DMS114 treated with DMSO at 0.1 percent for 48 hours (cell line): Measurements from ENCODE around the gene PAQR5.
"Not testable (repeated sequence)": the region's sequence is repeated elsewhere in the genome, so short reads cannot be mapped to it uniquely, and the experiment has no call there.

Source experiments
- DNase-seq: peaks from one replicate; lab custom pipeline; 2025; ENCODE audit not compliant: unreplicated experiment; lab: John Stamatoyannopoulos, UW

Gene PAQR5

DNA sequence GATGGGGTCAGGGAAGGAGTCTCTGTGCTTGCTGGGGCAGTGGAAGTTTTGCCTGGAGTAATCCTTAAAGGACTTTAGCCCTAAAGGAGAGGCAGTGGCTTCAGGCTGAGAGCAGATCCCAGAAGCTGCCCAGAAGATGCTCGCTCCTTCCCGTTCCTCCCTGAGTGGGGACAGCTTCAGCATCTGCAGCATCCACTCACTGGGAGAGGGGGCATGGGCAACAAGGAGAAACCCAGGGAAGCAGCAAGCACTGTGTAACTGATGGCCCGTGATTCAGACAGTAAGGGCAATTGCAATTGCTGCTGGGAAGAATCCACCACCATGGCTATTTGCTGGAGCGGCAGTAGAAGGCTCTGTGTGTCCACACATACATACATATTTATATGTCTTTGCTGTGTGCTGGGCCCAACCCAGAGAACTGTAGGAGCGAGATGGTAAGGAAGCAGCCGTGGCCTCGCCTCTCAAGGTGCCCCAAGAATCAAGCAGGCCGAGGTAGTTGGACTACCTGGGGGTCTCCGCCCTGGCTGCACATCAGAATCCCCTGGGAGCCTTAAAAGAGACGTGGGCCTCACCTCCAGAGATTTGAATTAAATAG lies 5.8 kb upstream of the PAQR5 start:
- DNase-seq, result no peak

DNA sequence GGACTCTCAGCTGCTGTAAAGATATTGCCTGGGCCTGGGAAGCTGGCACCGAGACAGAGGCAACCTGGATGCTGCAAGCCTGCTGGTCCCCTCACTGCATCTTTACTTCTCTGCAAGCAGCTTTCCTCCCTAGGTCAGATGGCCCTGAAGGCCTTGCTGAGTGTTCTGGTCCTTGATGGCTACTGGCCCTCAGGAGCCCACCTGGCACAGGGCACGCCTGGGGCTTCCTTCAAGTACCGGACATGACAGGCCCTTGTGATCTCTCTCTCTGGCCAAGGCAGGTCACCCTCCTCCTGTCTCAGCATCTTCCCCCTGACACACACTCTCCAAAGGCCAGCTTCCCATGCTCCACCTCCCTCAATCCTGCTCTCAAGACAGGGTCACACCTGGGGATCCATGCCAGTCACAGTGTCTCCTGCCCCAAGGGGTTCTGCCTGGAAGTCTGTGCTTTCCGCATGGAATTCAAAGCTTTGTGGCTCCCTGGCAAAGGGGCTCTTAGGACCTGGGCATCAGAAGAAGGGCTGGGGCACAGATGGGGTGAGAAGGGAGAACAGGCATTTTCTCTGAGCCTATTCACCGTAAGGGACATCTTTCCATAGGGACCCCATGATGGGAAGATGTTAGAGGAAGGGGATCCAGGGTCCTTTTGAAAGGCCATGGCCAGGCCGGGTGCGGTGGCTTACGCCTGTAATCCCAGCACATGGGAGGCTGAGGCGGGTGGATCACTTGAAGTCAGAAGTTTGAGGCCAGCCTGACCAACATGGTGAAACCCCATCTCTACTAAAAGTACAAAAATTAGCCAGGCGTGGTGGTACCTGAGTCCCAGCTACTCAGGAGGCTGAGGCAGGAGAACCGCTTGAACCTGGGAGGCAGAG lies 4.7 kb upstream of the PAQR5 start:
- no peak for DNase-seq

DNA sequence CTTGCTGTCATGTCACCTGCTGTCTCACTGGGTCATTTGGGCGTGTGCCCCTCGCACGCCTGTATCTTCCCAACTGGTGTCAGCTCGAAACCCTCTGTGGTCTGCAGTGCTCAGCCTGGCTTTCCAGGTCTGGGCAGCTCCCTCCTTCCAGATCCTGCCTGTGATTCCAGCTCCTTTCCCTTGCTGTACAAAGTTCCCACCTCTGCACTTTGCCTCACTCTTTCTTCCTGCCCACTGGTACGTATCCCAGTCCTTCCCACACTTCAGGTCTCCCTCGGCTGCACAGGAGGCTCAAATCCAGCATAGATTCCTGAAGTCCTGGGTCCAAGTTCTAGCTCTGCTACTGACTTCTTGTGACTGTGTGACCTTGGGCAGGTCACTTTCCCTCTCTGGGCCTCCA lies 2.1 kb upstream of the PAQR5 start:
- no peak for DNase-seq

DNA sequence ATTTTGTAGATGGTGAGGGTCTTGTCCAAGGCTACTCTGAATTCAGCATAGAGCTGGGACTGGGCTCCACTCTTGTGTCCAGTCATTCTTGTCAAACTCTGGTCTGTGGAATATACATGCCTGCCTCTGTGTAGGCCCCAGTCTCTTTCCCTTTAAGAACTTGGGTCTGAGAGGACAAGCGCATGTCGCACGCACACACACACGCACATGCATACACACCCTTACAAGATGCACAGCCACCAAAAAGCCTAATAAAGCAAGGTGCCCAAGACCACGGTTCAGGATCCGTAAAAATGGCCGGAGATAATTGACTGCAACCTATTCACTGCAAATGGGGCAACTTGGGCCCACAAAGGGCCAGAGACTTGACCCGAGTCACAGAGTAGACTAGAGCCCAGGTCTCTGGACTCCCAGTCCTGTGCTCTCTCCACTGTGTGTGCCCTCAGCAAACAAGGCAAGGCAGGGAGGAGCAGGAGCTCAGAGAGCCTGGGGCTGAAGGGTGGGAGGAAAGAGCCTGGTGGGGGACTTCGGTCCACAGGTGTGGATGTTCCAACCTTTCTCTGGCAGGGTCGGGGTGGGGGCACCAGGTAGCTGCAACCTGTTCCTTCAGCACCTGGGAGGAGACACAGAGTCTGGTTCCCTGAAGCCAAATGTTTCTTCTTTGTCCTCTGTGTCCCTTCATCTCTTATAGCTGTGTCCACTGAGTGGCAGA lies 914 bp upstream of the PAQR5 start:
- no peak for DNase-seq

DNA sequence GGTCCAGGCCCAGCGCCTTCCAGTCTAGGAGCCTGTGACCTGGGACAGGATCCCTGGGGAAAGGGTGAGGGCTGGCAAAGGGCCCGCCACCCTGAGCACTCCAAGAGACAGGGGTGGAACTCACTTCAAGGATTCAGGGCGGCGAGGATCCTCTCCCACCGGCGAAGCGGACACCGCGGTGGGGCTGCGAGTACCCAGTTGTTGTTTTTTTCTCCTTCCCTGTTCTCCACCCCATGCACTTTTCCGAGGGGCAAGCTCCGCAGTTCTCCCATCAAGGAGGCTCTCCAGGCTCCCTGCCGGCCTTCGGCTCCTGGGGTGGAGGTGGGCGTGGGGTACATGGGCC lies 387 bp upstream of the PAQR5 start:
- no peak for DNase-seq

DNA sequence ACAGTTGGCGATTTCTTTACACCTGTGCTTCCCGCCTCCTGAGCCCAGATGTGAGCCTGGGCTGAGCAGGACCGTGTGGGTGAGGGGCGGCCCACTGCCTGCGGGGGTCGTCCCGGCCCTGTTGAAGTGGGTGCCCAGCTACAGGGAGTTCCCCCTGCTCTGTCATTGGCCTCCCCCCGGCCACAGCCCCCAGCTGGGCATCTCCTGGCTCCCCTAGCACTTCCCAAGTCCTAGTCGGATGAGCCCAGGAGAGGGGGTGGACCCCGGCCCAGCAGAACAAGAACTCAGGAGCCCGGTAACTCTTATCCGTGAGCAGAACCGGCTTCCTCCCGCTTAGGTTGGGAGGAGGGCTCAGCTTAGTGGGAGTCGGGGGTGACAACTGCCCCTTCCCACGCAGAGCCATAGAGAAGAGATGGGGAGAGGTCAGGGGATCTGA lies 757 bp downstream of the PAQR5 start:
- no peak for DNase-seq

DNA sequence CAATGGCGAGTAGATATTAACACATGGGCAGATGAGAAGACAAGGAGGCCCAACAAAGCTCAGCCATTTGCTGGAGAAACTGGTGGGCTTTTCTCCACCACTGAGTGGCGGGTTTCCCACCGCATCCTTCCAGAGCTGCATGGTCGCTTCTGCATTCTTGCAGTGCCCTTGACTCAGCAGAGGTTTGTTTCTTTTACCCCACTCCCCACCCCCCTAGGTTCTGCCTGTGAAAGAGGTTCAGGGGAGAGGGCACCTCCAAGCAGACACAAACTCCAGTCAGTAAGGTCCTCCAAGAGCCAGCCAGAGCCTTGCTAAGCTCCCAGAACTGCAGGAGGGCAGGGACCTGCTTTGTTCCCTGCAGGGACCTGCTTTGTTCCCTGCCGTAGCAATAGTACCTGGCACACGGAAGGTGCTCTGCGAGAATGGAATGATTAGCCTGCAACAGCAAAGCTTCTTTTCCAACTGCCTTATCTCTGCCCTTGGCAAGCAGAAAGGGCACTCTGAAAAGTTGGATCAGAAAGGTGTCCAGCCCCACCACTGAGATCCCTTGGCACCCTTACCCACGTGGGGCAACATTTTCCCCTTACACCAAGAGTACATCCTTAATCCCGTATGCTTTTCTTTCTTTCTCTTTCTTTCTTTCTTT lies 1.4 kb downstream of the PAQR5 start:
- no peak for DNase-seq

DNA sequence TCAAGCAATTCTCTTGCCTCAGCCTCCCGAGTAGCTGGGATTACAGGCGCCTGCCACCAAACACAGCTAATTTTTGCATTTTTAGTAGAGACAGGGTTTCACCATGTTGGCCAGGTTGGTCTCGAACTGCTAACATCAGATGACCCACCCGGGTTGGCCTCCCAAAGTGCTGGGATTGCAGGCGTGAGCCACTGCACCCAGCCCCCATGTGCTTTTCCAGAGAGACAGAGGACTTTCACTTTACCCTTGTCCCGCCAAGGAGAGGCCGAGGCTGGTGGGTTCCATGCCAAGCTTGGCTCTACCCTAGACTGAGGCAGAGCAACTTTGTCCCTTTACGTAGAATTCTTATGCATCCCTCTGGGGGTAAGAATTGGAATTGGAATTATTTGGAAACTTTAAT lies 2.4 kb downstream of the PAQR5 start:
- DNase-seq, result not testable (repeated sequence)

DNA sequence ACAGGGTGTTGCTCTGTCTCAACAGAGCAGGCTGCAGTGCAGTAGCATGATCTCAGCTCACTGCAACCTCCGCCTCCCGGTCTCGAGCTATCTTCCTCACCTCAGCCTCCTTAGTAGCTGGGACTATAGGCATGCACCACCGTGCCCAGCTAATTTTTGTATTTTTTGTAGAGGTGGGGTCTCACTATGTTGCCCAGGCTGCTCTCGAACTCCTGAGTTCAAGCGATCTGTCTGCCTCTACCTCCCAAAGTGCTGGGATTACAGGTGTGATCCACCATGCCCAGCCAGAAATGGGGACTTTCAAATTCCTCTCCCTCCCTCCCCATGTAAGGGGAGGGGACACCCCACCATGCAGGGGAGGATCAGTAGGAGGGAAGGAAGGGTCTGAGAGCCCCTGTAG lies 3.4 kb downstream of the PAQR5 start:
- not testable (repeated sequence) for DNase-seq

DNA sequence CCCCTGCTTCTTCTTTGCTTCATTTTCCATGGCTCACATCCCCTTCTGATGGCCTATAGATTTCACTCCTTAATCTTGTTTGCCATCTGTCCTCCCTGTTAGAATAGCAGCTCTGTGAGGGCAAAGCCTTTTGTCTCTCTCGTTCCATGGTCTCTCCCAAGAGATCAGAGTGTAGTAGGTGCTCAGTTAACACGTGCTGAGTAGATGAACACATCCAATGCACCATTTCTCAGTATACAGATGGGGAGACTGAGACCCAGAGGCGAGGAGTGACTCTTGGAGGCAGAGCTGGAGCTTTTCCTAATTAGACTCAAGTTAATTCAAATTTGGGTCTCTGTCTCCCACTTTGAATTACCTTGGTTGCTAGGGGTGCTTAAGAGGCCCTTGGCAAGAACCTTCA lies 4.2 kb downstream of the PAQR5 start:
- no peak for DNase-seq

DNA sequence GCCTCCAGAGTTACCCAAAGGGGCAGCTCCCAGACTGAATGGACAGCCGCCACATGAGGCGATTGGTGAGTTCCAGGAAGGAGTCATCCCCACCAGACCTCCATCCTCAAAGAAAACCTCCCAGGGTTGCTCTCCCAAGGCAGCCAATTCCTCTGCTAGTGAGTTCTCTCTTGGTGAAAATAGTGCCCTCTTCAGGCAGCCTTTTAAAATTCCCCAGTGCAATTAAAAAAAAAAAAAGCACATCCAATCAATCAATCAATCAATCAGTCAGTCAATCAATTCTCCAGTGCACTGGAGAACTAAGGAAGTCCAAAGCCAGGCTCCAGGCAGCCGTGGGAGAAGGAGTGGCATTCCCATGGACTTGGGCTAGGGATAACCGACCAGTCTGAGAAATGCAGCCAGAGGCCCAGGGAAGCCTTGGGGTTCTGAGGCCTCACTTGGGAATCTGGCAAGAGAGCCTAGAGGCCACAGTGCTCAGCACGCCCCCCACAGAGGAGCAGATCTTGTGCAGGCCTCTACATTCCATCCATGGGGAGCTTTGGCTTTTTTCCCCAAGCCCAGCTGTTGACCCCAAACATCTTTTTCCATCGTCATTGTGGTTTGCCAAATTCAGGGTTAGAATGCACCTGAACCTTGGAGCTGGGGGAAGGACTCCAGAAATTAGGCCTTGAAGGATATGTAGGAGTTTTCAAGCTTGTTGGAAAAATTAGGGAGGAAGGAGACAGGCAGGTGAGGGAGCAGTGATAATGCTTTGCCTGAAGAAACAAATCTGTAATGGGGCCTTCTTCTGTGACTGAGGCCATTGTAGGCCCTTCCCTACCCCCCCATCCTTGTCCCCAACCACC lies 4.8 kb downstream of the PAQR5 start:
- no peak for DNase-seq

DNA sequence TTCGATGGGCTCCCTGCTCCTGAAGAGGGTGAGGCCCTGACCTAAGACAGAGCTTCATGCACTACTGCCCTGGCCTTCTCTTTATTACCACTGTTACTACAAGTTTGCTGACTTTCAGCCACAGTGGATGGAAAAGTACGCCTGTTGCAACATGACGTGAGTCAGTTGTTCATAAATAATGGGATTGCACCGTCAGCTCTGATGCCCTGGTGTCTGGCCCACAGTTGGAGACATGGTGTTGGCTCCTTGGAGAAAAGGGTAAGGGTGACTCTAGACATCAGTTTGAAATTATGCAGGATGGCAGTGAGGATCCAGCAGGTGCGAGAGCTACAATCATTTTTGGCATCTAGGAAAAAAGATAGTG lies 5.5 kb downstream of the PAQR5 start:
- DNase-seq, result no peak

DNA sequence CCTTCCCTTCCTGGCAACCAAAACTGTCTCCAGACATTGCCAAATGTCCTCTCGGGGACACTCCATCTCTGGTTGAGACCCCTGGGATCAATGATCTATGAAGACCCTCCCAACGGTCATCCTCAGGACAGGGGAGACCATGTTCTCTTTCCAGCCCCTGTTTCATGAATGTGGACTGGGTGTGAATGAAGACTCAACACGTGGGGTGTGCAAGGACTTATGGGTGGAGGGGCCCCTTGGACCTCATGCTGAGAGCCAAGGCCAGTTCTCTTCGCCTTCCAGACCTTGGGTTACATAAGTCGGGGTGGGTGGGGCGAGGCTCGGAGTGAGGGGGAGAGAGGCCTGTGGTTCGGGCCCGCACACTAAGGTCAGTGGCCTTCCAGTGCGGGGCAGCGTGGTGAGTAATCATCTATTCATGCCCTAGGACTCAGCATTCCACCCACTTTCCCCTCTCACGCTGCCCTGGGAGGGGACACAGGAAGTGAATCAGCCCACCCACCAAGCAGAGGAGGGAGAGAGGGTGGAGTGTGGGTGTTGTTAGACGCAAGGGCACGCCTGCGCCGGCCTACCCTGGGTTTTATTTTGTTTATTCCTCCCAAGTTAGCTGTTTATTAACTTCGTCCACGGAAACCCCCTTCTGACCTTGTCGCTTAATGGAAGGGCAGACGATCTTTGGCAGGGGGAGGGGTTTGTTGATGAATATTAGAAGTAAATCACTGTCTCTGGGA lies 6.7 kb downstream of the PAQR5 start:
- DNase-seq, result no peak

DNA sequence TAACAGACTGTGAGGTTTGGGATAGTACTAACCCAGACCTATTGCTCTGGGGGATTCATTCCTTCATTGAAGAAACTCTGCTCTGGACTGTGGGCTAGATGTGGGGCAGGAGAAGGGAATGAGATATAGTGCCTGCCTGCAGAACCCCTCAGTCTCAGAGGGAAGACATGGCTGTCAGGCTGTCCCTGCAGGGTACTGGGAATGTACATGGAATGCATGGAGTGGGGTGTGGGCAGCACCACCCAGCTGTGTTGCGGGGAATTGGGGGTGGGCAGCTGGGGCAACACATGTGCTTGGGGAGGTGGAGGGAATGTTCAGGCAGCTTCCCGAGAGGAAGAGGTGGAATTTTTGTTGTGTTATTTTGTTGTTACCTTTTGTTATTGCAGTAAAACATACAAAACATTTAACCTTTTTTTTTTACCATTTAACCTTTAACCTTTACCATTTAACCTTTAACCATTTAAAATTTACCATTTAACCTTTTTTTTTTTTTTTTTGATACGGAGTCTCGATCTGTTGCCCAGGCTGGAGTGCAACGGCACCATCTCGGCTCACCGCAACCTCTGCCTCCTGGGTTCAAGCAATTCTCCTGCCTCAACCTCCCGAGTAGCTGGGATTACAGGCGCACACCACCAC lies 7.3 kb downstream of the PAQR5 start:
- DNase-seq, result no peak

DNA sequence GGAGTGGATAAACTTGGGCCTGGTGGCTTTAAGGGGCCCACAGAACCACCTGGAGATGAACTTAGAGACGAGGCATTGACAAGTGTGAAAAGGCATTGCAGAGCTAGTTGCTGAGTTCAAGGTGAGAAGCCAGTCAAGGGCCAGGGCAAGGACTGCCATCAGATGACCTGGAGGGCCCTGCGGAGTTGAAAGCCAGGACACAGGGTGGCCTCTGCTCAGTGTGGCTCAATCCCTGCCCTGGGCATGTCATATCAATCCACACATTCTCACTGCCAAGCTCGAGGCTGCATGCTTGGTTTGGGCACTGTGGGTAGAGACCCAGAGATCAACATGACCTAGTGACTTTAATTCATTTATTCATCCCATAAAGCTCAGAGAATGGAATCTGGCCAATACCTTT lies 9.2 kb downstream of the PAQR5 start:
- no peak for DNase-seq

DNA sequence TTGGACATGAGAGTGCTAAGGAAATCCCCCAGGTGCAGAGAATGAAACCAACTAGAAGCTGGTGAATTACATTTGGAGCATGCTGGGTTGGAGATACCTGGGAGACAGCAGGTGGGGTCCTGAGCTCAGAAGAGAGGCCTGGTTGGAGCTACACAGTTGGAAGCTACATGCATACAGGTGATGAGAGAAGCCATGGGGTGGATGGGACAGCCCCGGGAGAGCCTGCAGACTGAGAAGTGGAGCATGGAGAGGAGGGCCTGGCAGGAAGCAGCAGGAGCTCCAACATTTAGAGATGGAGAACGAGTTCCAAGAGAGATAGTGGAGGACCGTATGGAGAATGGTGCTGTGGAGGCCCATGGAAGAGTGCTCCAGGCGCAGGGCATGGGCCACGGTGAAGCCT lies 10.2 kb downstream of the PAQR5 start:
- no peak for DNase-seq

DNA sequence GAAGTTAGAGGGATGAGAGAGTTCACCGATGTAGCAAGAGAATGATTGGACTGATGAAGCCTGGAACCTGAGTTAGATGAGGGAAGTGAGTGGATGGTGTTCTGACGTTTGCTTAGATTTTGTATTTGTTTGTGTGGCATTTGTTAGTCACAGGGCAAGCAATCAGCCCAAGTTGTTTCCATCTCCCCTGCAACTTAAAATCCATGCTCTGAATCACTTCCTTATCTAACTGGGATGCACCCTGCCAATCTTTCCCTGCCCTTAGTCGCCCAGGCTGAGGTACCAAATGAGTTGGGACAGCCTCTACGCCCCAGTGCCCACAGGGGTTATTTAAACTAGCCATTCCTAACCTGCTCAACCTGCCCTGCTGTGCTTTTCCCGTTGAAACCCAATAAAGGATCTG lies 12.6 kb downstream of the PAQR5 start:
- DNase-seq, result no peak

DNA sequence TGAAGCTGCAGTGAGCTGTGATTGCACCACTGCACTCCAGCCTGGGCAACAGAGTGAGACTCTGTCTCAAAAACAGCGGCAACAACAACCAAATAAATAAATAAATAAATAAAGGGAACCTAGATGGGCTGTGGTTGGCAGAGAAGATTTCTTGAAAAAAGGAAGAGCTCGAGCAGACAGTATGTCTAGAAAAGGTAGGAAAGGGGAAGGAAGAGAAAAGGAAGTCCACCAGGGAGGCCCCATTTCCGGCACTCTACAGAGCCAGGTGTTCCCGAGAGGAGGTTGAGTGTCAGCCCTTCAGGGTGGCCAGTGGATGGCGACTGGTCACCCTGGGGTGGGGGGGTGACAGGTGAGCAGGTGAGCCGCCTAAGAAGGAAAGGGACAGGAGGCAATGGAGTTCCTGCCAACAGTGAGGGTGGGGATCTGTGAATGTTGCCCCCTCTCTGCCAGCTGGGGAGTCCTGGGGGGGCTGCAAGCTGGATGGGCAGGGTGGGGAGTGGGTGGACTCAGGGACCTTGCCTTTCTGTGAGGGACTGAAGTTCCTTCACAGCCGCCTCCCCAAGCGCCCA lies 14.8 kb downstream of the PAQR5 start:
- no peak for DNase-seq

DNA sequence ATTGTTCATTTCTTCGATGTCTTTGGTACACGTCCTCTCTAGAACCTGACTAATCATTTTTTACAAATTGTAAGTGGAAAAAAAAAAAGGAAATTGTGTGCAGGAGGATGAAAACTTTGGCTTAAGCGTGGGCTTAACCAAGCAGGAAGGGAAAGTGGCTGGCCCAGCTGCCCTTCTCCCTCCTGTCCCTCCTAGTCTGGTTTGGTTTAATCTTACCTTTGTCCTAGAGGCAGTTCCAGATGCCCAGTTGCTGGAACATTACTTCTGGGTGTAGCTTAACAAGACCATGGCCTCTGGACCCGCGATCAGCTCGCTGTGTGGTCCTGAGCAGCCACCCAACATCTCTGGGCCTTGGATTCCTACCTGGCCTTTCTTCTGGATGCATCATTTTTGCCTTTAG lies 15.4 kb downstream of the PAQR5 start:
- no peak for DNase-seq
